HG02840 (cell line): ENCODE data around the gene NRARP.

Experiments
- ATAC-seq: cut with Tn5 transposase; IDR thresholded peaks from one replicate; pipeline ENCODE4 v1.9.1; 2021; ENCODE audit warnings: mild to moderate bottlenecking, moderate library complexity, moderate number of reproducible peaks; ENCODE audit not compliant: unreplicated experiment, low FRiP score

Gene NRARP

DNA sequence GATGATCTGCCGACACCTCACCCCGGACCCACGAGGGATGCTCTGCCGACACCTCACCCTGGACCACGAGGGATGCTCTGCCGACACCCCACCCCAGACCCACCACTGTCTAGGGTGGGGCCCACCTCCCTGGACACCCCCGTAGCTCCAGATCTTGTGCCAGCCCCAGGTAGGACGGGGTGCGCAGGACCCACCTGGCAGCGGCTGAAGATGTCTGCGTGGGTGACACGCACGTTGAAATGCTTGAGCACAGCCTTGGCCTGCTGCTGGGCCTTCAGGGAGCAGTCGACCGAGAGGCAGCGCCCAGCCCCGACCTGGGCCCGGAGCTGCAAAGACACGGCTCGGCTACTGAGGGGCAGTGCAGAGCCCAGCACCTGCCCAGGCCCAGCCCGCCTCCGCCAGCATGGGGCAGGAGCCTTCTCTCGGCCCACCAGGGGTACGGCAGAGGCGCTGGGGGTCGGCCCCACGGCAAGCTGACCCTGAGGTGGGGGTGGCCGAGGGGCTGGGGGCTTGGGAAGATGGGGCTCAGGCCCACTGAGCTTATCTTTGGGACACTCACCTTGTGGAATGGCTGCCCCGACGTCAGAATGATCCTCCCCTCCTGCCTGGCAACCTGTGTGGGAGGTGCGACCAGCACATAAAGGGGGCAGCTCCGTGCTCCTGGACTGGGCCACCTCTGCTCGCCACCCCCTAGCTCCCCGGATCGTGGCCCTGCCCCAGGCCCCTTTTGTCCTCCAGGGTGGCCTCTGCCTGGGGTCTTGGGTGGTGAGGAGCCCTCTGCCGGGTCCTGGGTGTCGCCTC is 21.7 kb upstream of the NRARP start:
- ATAC-seq, result no peak

GRCh38 chr9:137321726-137322361 is 19.8 kb upstream of the NRARP start:
- ATAC-seq, result no peak

GRCh38 chr9:137320555-137321384 is 18.7 kb upstream of the NRARP start:
- no peak for ATAC-seq

GRCh38 chr9:137319739-137320551 is 17.9 kb upstream of the NRARP start:
- ATAC-seq, result no peak

GRCh38 chr9:137319011-137319738 is 17.1 kb upstream of the NRARP start:
- ATAC-seq, result no peak

DNA sequence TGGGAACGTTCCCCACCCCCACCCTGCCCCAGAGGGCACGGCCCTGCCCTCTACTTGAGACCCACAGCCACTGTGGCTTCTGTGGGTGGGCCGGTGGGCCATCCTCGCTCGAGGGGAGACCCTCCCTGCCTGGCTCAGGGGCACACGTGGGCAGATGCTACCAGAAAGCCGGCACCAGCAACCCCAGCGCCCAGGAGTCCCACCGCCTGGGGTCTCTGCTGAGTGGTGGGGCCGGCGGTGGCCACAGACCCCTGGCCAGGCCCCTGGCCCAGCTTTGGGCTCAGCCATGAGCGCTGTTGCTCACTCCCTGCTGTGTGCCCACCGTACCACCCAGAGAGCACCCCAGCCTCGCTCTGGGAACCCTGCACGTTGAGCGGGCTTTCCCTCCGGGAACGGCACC is 16.5 kb upstream of the NRARP start:
- no peak for ATAC-seq

DNA sequence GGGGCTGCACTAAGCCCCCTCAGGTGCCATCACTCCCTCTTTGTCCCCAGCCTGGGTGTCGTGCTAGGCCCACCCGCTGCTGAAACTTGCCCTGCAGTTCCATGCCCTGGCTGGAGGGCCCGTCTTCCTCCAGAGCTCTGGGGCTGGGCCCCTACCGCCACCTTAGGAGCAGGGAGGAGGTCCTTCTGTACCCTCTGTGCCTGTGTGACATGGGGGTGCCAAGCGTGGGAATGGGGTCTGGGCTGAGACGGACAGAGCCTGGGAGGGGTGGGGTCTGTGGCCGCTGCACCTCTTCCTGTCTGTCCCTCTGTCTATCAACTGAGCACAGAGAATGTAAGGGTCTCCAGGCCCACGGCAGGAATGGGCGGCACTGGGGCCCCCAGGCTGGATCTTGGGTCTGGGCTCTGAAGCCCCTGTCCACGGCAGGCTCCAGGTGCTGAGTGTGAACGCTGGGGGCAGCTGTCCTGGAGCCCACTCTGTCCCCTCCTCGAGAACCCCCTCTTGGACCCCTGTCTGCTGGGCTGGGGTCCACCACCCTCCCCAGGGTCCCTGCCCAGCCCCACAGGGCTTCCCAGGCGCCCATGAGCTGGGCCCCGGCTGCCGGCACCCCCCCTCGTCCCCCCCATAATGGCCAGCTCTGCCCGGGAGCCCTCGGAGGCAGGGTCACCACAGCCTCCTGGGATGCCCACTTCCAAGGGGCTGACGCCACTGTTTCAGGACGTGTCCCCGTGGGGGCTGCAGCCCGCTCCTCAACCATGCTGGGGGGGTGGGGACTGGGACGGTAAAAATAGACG is 15.8 kb upstream of the NRARP start:
- ATAC-seq, result no peak

DNA sequence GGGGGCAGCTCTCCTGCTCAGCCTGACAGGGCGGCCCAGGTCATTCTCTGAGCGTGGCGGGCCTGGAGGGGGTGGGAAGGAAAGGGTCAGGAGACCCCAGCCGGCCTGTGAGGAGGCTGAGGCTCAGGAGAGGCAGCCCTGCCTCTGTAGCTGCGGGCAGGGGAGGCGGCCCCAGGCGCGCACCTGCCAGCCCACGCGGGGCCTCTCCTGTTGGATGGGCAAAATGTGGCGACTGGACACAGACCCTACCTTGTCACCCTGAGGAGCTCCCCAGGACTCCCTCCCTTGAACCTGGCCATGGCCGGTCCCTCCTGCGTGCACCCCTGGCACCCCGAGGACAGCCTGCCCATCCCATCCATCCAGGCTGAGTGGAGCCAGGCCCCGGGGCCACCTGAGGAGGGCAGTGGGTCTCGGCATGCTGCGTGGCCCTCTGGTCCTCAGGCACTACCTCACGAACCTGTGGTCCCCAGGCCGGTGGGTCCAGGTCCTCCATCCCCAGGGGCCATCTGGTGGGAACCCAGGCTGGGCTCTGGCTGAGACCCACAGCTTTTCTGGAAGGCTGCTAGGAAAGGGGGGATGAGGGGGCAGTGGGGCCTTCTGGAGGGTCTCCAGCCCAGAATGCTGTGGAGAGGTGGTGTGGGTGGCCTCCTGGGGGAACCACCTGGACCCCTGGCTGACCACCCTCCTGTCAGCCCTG is 15.1 kb upstream of the NRARP start:
- no peak for ATAC-seq

DNA sequence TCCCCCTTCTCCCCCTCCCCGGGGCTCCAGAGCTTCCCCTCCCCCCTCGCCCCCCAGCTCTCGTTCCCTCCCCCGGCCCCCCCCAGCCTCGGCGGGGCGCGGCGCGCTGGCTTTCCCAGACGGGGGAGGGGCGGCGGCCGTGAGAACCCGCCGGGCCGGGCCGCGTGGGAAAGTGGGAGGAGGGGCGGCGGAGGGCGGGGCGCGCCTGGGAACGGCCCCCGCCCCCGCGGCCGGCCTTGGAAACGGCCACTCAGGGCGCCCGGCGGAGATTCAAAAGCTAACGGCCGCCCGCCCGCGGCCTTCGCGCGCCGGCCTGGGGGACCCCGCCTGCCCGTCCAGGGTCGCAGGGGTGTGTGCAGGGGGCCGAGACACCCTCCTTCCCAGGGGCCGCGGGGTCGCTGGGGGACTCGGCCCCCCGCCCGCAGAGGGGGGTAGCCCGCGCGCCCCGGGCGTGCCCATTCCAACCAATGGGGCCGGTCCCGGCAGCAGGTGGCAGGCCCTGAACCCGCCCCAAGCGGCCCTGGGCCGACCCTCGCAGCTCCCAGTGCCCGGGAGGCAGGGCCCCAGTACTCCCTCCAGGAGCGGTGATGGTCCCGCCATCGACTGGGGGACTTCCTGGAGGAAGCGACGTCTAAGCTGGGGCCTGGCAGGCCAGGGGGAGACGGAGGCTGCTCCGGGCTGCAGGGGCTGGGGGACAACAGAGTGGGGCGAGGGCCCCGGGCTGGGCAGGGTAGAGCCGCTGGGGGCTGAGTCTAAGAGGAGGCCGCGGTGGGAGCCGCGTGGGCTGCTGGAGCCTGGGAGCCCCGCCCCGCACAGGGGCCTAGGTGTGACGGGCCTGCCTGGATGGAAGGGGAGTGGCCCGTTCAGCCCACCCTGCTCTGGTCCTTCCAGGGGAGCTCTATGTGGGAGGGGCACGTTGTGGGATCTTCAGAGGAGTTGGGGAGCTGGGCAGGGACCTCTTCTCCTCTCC is 14.2 kb upstream of the NRARP start:
- ATAC-seq, result no peak

- ATAC-seq, result no peak
Measured at GRCh38 chr9:137315581-137316011, 13.5 kb upstream of the NRARP start.

DNA sequence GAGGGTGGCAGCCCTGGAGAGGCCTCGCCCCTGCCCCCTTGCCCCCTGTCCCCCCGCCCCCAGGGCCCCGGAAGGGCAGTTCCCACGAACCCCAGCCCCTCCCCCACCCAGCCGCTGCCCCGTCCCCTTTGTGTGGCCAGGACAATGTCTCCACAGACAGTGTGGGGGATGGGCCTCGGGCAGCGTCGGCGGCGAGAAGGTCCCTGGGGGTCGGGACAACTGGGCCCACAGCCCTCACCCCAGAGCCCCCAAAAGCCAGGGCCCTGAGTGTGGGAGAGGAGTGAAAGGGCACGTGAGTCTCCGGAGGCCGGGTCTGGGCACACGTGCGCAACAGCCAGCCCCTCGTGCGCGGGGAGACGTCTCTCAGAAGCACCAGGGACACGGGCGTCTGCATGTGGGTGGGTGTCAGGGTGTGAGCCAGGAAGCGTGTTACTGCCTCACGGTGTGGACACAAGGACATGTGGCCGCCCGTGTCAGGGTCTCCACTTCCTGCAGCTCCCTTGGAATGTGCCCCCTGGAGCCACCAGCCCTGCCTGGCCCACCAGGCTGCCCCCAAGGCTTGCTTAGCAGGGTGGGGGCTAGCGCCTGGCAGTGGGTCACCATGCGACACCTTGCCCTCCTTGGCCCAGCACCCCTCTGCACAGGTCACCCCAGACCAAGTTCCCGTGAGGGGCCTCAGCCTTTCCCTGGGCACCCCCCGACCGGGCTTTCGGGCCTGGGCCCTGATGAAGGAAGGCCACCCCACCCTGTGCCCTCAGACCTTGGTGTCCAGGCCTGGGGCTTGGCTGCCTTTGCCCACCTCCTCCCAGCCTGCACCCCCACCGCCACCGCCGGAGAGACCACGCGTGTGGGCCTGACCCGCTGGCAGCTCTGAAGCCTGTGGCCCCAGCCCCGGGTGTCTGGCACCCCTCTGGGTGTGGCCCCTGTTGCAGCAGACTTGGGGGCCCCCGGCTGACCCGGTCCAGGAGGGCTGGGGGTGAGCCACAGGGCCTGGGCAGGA is 12.8 kb upstream of the NRARP start:
- ATAC-seq, result no peak

- ATAC-seq, result no peak
Measured at GRCh38 chr9:137313956-137314560, 12.0 kb upstream of the NRARP start.

GRCh38 chr9:137313326-137313936 is 11.4 kb upstream of the NRARP start:
- no peak for ATAC-seq

DNA sequence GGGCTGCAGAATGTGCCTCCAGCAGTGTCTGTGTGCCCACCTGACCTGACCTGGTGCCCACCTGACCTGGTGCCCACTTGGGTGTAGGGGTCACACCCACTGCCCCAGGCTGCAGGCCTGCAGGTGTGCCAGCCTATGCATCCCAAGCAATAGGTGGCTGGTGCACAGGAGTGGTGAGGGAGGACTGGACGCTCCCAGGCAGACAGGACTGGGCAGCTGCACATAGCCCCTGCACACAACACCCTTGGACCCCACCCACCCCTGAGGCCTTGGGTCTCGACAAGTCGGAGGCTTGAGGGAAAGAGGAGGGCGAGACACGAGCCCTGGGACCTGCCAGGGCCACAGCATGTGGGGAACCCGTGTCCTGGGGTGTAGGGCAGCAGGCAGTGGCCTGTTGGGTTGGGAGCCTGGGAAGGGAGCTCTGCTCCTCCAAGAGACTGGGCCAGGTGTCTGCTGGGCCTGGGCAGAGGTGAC is 10.8 kb upstream of the NRARP start:
- no peak for ATAC-seq
